GM19328 (cell line): ENCODE measurements around the gene FKBP1C.

Experiments
- ATAC-seq: cut with Tn5 transposase; IDR thresholded peaks from one replicate; pipeline ENCODE4 v1.9.1; 2021; ENCODE audit warnings: mild to moderate bottlenecking, moderate library complexity; ENCODE audit not compliant: unreplicated experiment

Gene FKBP1C

GRCh38 chr6:63259153-63259552 is 47.9 kb downstream of the FKBP1C start:
- ATAC-seq = no peak

- no peak for ATAC-seq
Observed at GRCh38 chr6:63261820-63262219, 50.6 kb downstream of the FKBP1C start.
